Measurements from ENCODE around the gene PTPRN2. TPM values are rescaled to one million over a fixed set of nuclear protein-coding genes. Genes with fewer than 3 reads are reported as not detected.
"Not testable (repeated sequence)": the region's sequence is repeated elsewhere in the genome, so short reads cannot be mapped to it uniquely, and the experiment has no call there.

PTPRN2 gene
- total RNA-seq, 1 experiment from 2014 or later, result 2.1 TPM

DNA sequence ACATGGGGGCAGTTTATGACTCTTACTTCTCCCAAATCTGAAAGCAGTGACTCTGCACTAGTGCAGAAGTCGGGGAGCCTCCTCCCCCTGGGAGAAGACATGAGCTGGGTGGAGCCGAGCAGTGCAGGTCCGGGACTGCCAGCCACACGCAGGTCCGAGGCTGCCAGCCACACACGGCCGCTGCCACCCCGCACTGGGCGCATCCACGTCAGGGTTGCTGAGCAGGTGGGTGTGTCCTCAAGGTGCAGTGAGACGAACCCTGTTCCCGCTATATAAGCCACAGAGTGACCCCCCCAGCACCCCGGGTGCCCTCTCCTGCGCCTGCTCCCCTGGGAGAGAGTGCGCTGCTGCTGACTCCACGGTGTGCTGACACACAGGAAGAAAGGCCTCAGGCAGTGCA lies 430.2 kb downstream of the PTPRN2 start:
- no peak for DNase-seq (ENCODE audit: low read depth, low spot score)
- POLR2A ChIA-PET, result no interaction called here
- H3K27me3 ChIP-seq (ENCODE audit: insufficient read depth, low read length), result no peaks in the 10 kb centered on the region
- no peak overlapping the region for H3K27ac ChIP-seq (ENCODE audit: low read depth, low read length)
- H3K4me1 ChIP-seq (ENCODE audit: control insufficient read depth in 1 of 2, insufficient read depth in 2 of 2, low read length in 2 of 2), result no peaks in the 10 kb centered on the region
- CTCF ChIA-PET, result no interaction called here
- no TSS peak for BruUV-seq (replicated peaks)
- no peaks in the 10 kb centered on the region for H3K9me3 ChIP-seq (ENCODE audit: control insufficient read depth in 1 of 2, insufficient read depth in 1 of 2, low read depth in 1 of 2, low read length in 2 of 2)
- H3K79me2 ChIP-seq (ENCODE audit: insufficient read depth, low read length), result no peaks in the 10 kb centered on the region
- no peak for TF ChIP-seq EZH2phosphoT487 (IDR thresholded peaks at IDR 0.05; ENCODE audit: borderline replicate concordance)
- TF ChIP-seq SIN3A (IDR thresholded peaks at IDR 0.05; ENCODE audit: low read depth), result no peak
- TF ChIP-seq, protein P1, sequence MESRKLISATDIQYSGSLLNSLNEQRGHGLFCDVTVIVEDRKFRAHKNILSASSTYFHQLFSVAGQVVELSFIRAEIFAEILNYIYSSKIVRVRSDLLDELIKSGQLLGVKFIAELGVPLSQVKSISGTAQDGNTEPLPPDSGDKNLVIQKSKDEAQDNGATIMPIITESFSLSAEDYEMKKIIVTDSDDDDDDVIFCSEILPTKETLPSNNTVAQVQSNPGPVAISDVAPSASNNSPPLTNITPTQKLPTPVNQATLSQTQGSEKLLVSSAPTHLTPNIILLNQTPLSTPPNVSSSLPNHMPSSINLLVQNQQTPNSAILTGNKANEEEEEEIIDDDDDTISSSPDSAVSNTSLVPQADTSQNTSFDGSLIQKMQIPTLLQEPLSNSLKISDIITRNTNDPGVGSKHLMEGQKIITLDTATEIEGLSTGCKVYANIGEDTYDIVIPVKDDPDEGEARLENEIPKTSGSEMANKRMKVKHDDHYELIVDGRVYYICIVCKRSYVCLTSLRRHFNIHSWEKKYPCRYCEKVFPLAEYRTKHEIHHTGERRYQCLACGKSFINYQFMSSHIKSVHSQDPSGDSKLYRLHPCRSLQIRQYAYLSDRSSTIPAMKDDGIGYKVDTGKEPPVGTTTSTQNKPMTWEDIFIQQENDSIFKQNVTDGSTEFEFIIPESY (IDR thresholded peaks at IDR 0.05; ENCODE audit: extremely low read depth, insufficient replicate concordance, low read length), result no peak
- no peak for TF ChIP-seq JUND (IDR thresholded peaks at IDR 0.05)
- no peak for TF ChIP-seq EGR1 (IDR thresholded peaks at IDR 0.05; ENCODE audit: low read depth)
- H2AFZ ChIP-seq (ENCODE audit: low read depth, low read length, poor library complexity, severe bottlenecking), result no peak overlapping the region
- no peak overlapping the region for H3K4me2 ChIP-seq (ENCODE audit: low read length)
- no peaks in the 10 kb centered on the region for H3K36me3 ChIP-seq (ENCODE audit: control insufficient read depth in 1 of 2, insufficient read depth in 2 of 2, low read length in 2 of 2)
- intact Hi-C loops (cut with micrococcal nuclease), result no loop called here
- no peaks in the 10 kb centered on the region for H3K9me2 ChIP-seq (ENCODE audit: insufficient read depth)
- no peak overlapping the region for H3K9ac ChIP-seq (ENCODE audit: low read length)
- no peak for ATAC-seq
- no peaks in the 10 kb centered on the region for H4K20me1 ChIP-seq (ENCODE audit: insufficient read depth)
- RAD21 ChIA-PET (ENCODE audit: low non-redundant PET in 1 of 2, low total read pairs in 2 of 2, uncharacterized antibody in 2 of 2, unreplicated experiment in 2 of 2), result no interaction called here
- H3K4me3 ChIP-seq (replicated peaks in 1 of 2; ENCODE audit: low read depth in 1 of 2, low read length in 2 of 2), result no peak overlapping the region

DNA sequence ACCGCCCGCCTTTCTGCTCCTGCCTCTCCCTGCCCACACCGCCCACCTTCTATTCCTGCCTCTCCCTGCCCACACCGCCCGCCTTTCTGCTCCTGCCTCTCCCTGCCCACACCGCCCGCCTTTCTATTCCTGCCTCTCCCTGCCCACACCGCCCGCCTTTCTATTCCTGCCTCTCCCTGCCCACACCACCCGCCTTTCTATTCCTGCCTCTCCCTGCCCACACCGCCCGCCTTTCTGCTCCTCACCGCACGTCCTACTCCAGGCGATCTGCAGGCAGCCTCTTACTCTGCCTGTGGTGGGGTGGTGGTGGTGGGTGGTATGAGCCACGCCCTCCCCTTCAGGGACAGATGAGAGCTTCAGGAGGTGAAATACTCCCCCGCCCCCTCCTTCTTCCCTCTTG lies 436.4 kb downstream of the PTPRN2 start:
- ATAC-seq (peak; percentile 100), DNase-seq (ENCODE audit: low read depth, low spot score) (peak; percentile 100)
- Histone ChIP-seq H3K4me2 (ENCODE audit: low read length) (peak overlapping the region; percentile 22), H3K27me3 (ENCODE audit: insufficient read depth, low read length) (peaks cover 10% of the 10 kb centered on the region), H3K4me3 (replicated peaks in 1 of 2; ENCODE audit: low read depth in 1 of 2, low read length in 2 of 2) (peak overlapping the region; percentile 11 to 31; a peak in 3 of 4 replicates), H3K9me3 (ENCODE audit: control insufficient read depth in 1 of 2, insufficient read depth in 1 of 2, low read depth in 1 of 2, low read length in 2 of 2) (peaks cover 13 to 15% of the 10 kb centered on the region in 2 experiments; a peak in 3 of 4 replicates)
- RAD21 ChIA-PET (ENCODE audit: low non-redundant PET in 1 of 2, low total read pairs in 2 of 2, uncharacterized antibody in 2 of 2, unreplicated experiment in 2 of 2); H4K20me1 ChIP-seq (ENCODE audit: insufficient read depth); H2AFZ ChIP-seq (ENCODE audit: low read depth, low read length, poor library complexity, severe bottlenecking); H3K4me1 ChIP-seq (ENCODE audit: control insufficient read depth in 1 of 2, insufficient read depth in 2 of 2, low read length in 2 of 2); H3K9me2 ChIP-seq (ENCODE audit: insufficient read depth); CTCF ChIA-PET; POLR2A ChIA-PET; H3K36me3 ChIP-seq (ENCODE audit: control insufficient read depth in 1 of 2, insufficient read depth in 2 of 2, low read length in 2 of 2); H3K9ac ChIP-seq (ENCODE audit: low read length); intact Hi-C loops (cut with micrococcal nuclease); H3K79me2 ChIP-seq (ENCODE audit: insufficient read depth, low read length); H3K27ac ChIP-seq (ENCODE audit: low read depth, low read length): not testable (repeated sequence)
- TSS peak; percentile 97 for BruUV-seq (replicated peaks)
- TF ChIP-seq EZH2 (IDR thresholded peaks at IDR 0.05) (peak; percentile 100), EZH2phosphoT487 (IDR thresholded peaks at IDR 0.05; ENCODE audit: borderline replicate concordance) (peak; percentile 100), POLR2AphosphoS5 (IDR thresholded peaks at IDR 0.05; ENCODE audit: low read depth, low read length) (peak; percentile 51), EGR1 (IDR thresholded peaks at IDR 0.05; ENCODE audit: low read depth) (peak; percentile 50; the same call in 1 of the 2 replicates)
